ENCODE results near the gene ATP8B3. TPM values are rescaled to one million over a fixed set of nuclear protein-coding genes. Genes with fewer than 3 reads are reported as not detected.

Gene ATP8B3
- polyA plus RNA-seq, 2 of the 4 experiments (the other 2 are of a cell fraction), result 2.7 to 3.9 TPM

- TF ChIP-seq KDM5A (IDR thresholded peaks at IDR 0.05), result no peak
- TF ChIP-seq NR3C1 (IDR thresholded peaks at IDR 0.05), result no peak
- no peak for TF ChIP-seq CEBPB (IDR thresholded peaks at IDR 0.05)
- TF ChIP-seq REST (IDR thresholded peaks at IDR 0.05), result no peak
- TF ChIP-seq POLR2AphosphoS2 (conservative IDR thresholded peaks at IDR 0.05; ENCODE audit: low read length), result no peak
- no peak for TF ChIP-seq TFCP2L1 (CRISPR knock-in tag; IDR thresholded peaks at IDR 0.05)
- no peak for TF ChIP-seq TP53 (CRISPR knock-in tag; IDR thresholded peaks at IDR 0.05)
- no peak for TF ChIP-seq ZFP36 (IDR thresholded peaks at IDR 0.05; ENCODE audit: borderline replicate concordance, partially characterized antibody)
- TF ChIP-seq MAZ (IDR thresholded peaks at IDR 0.05; ENCODE audit: borderline replicate concordance, low read depth, low read length), result no peak
- TF ChIP-seq HOXA7 (CRISPR knock-in tag; IDR thresholded peaks at IDR 0.05), result no peak
- no peak for TF ChIP-seq ELK1 (IDR thresholded peaks at IDR 0.05; ENCODE audit: low read depth, low read length)
- no peak for TF ChIP-seq MYC (IDR thresholded peaks at IDR 0.05; ENCODE audit: borderline replicate concordance, low read length)
- no peak for TF ChIP-seq CTCF (IDR thresholded peaks at IDR 0.05)
- peaks cover 15% of the 10 kb centered on the region for H3K4me1 ChIP-seq
- H3K9me3 ChIP-seq, result no peaks in the 10 kb centered on the region
- no peak overlapping the region for H3K27ac ChIP-seq
- WGBS (ENCODE audit: missing lambda C conversion rate), result 87% methylated on average over 11 of the region's 25 CpGs
- no peak overlapping the region for H3K4me3 ChIP-seq
- ATAC-seq (peak in 1 of 2 experiments; percentile 19; a peak in 1 of 6 replicates), DNase-seq (ENCODE audit: low read depth in 1 of 2, low spot score in 1 of 2) (no peak), FAIRE-seq (no peak)
- ChIA-PET CTCF (interaction anchor here (1.7 to 14.0 kb wide), 3 partner anchors 10 to 171 kb away, joined by 6 to 212 read pairs (median 8); no protein-coding TSS in a partner anchor), POLR2A (no interaction called here)
- no peak overlapping the region for H3K4me2 ChIP-seq
Measured at GRCh38 chr19:1843646-1844394, 31.7 kb upstream of the ATP8B3 start.

GRCh38 chr19:1843116-1843515, 31.0 kb upstream of the ATP8B3 start:
- FAIRE-seq, result no peak

More at GRCh38 chr19:1843116-1843515, 31.0 kb upstream of the ATP8B3 start:
- peaks cover 15% of the 10 kb centered on the region for H3K4me1 ChIP-seq
- POLR2A ChIA-PET, result no interaction called here
- no peak overlapping the region for H3K4me3 ChIP-seq
- H3K27ac ChIP-seq, result no peak overlapping the region
- CTCF ChIA-PET, result interaction anchor here (1.7 to 14.0 kb wide), 3 partner anchors 10 to 171 kb away, joined by 6 to 212 read pairs (median 8); no protein-coding TSS in a partner anchor
- H3K4me2 ChIP-seq, result no peak overlapping the region
- no peak for DNase-seq (ENCODE audit: low read depth in 1 of 2, low spot score in 1 of 2)
- no peaks in the 10 kb centered on the region for H3K9me3 ChIP-seq
- no peak for TF ChIP-seq RARB (CRISPR knock-in tag; IDR thresholded peaks at IDR 0.05)
- no peak for TF ChIP-seq MAX (IDR thresholded peaks at IDR 0.05)
- no peak for TF ChIP-seq JUN (IDR thresholded peaks at IDR 0.05)
- no peak for TF ChIP-seq RFX5 (IDR thresholded peaks at IDR 0.05)
- no peak for TF ChIP-seq MYC (IDR thresholded peaks at IDR 0.05; ENCODE audit: borderline replicate concordance, low read length)
- no peak for TF ChIP-seq GATA3 (IDR thresholded peaks at IDR 0.05; ENCODE audit: borderline replicate concordance)
- no peak for TF ChIP-seq CEBPB (IDR thresholded peaks at IDR 0.05)
- no peak for TF ChIP-seq ZSCAN20 (CRISPR knock-in tag; IDR thresholded peaks at IDR 0.05)
- no peak for TF ChIP-seq TFCP2L1 (CRISPR knock-in tag; IDR thresholded peaks at IDR 0.05)
- TF ChIP-seq CHD2 (IDR thresholded peaks at IDR 0.05; ENCODE audit: low read length, partially characterized antibody), result no peak
- TF ChIP-seq CBX2 (IDR thresholded peaks at IDR 0.05; ENCODE audit: borderline replicate concordance, low read depth), result no peak
- TF ChIP-seq PHF8 (IDR thresholded peaks at IDR 0.05; ENCODE audit: borderline replicate concordance, low read depth), result no peak
- no peak for TF ChIP-seq BCL3 (IDR thresholded peaks at IDR 0.05)
- no peak for TF ChIP-seq FOSL2 (IDR thresholded peaks at IDR 0.05)
- TF ChIP-seq FOSL2 (CRISPR knock-in tag; IDR thresholded peaks at IDR 0.05), result no peak
- TF ChIP-seq EHF (CRISPR knock-in tag; IDR thresholded peaks at IDR 0.05), result no peak
- ATAC-seq, result no peak
- WGBS (ENCODE audit: missing lambda C conversion rate), result 100% methylated on average over 1 of the region's 22 CpGs
